ENCODE measurements around the gene SLCO1C1. TPM values are rescaled to one million over a fixed set of nuclear protein-coding genes. Genes with fewer than 3 reads are reported as not detected.

The SLCO1C1 gene
- total RNA-seq, 4 donors from 2014 or later: not detected

DNA sequence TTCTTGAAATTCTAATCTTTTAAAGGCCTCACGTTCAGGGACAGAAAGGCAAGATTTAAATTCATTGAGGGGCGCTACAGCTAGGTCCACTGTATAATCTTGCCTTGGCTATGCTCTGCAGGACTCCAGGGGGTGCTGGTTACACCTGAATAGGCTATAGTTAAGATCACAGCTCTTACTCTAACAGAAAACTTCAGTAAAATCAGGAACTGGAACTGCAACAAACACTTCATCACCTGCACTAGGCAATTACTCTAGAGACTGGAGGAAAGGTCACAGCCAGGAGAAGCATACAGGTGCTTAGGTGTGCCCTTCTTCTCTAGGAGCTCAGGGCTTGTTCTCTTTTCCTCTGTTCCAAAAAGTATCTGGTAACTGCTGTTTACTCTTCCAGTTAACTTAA lies 20.9 kb downstream of the SLCO1C1 start:
- H3K27ac ChIP-seq: no peak overlapping the region
- H3K27me3 ChIP-seq: no peaks in the 10 kb centered on the region
- in situ Hi-C loops (cut with MboI; ENCODE audit: low sequenced_read_pairs in 4 of 4): no loop called here
- H3K4me3 ChIP-seq: no peak overlapping the region
- ATAC-seq (no peak), DNase-seq (no peak)
- TF ChIP-seq, protein P1, sequence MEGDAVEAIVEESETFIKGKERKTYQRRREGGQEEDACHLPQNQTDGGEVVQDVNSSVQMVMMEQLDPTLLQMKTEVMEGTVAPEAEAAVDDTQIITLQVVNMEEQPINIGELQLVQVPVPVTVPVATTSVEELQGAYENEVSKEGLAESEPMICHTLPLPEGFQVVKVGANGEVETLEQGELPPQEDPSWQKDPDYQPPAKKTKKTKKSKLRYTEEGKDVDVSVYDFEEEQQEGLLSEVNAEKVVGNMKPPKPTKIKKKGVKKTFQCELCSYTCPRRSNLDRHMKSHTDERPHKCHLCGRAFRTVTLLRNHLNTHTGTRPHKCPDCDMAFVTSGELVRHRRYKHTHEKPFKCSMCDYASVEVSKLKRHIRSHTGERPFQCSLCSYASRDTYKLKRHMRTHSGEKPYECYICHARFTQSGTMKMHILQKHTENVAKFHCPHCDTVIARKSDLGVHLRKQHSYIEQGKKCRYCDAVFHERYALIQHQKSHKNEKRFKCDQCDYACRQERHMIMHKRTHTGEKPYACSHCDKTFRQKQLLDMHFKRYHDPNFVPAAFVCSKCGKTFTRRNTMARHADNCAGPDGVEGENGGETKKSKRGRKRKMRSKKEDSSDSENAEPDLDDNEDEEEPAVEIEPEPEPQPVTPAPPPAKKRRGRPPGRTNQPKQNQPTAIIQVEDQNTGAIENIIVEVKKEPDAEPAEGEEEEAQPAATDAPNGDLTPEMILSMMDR (IDR thresholded peaks at IDR 0.05 in 4 of 5, conservative IDR thresholded peaks at IDR 0.05 in 1 of 5): no peak
- no peak for TF ChIP-seq POLR2A (IDR thresholded peaks at IDR 0.05)
- H3K4me1 ChIP-seq: no peaks in the 10 kb centered on the region
- H3K9me3 ChIP-seq: no peaks in the 10 kb centered on the region
- intact Hi-C loops (cut with DNase I; ENCODE audit: low total_unique reads): no loop called here
- H3K36me3 ChIP-seq: no peaks in the 10 kb centered on the region

DNA sequence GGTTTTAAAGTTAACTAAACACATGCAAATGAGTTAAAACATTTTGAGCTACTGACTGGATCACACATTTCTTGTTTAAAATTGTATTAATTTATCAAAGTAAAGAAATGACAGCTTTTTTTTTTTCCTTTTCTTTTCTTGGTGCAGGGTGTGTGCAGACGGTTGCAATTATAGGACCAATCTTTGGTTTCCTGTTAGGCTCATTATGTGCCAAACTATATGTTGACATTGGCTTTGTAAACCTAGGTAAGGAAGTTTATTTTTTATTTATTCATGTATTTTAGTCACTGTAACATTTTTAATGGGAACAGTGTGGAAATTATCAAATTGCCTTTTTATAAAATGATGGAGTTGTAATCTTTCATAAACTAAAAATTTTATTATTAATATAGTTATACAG lies 21.9 kb downstream of the SLCO1C1 start:
- Histone ChIP-seq H3K27me3 (no peaks in the 10 kb centered on the region), H3K9me3 (no peaks in the 10 kb centered on the region), H3K36me3 (no peaks in the 10 kb centered on the region), H3K27ac (no peak overlapping the region), H3K4me3 (no peak overlapping the region), H3K4me1 (no peaks in the 10 kb centered on the region)
- no peak for TF ChIP-seq POLR2A (IDR thresholded peaks at IDR 0.05)
- TF ChIP-seq, protein P1 (IDR thresholded peaks at IDR 0.05 in 4 of 5, conservative IDR thresholded peaks at IDR 0.05 in 1 of 5): no peak
- intact Hi-C loops (cut with DNase I; ENCODE audit: low total_unique reads) (no loop called here), in situ Hi-C loops (cut with MboI; ENCODE audit: low sequenced_read_pairs in 4 of 4) (no loop called here)
- DNase-seq (no peak), ATAC-seq (no peak)

DNA sequence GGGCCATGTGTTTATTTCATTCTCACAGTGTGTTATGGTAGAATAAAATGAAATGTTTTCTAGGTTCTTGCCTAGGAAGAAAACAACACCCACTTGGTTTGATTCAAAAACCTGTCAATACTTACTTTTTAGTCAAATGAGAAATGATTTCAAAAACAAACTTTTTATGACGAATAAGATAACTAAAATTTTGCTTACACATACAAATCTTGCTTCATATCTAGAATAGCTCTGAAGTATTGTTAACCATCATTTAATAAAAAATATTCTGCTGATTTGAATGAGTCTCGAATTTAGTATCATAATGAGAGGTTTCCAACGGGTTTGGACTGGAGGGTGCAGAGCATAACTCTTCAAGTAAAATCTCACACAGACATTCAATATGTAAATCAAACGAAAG lies 23.2 kb downstream of the SLCO1C1 start:
- in situ Hi-C loops (cut with MboI; ENCODE audit: low sequenced_read_pairs in 4 of 4): no loop called here
- H3K9me3 ChIP-seq: no peaks in the 10 kb centered on the region
- ATAC-seq (no peak), DNase-seq (no peak)
- H3K27me3 ChIP-seq: no peaks in the 10 kb centered on the region
- H3K27ac ChIP-seq: no peak overlapping the region
- no peak overlapping the region for H3K4me3 ChIP-seq
- no peaks in the 10 kb centered on the region for H3K36me3 ChIP-seq
- no peak for TF ChIP-seq POLR2A (IDR thresholded peaks at IDR 0.05)
- TF ChIP-seq, protein P1 (IDR thresholded peaks at IDR 0.05 in 4 of 5, conservative IDR thresholded peaks at IDR 0.05 in 1 of 5): no peak
- H3K4me1 ChIP-seq: no peaks in the 10 kb centered on the region
- intact Hi-C loops (cut with DNase I; ENCODE audit: low total_unique reads): no loop called here

DNA sequence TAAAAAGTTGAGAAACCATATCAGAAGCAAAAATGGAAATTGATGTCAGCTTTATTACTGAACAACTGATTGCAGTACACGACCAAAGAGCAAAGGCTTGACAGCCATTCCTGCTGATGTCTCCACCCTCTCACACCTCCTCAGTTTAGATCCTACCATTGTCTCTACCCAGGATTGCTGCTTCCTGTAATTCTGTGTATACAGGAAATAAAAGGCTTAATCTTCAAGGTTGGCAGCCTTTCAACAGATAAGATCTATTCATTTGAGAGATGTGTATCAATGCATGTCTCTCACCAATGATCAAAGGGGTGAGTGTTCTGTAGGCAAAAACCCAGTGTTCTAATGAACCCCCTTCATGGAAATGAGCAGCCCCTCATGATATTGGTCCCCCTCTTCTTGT lies 27.0 kb downstream of the SLCO1C1 start:
- Histone ChIP-seq H3K9me3 (no peaks in the 10 kb centered on the region), H3K27me3 (no peaks in the 10 kb centered on the region), H3K4me1 (no peaks in the 10 kb centered on the region), H3K36me3 (no peaks in the 10 kb centered on the region), H3K27ac (no peak overlapping the region), H3K4me3 (no peak overlapping the region)
- no peak for DNase-seq
- intact Hi-C loops (cut with DNase I; ENCODE audit: low total_unique reads) (no loop called here), in situ Hi-C loops (cut with MboI; ENCODE audit: low sequenced_read_pairs in 4 of 4) (no loop called here)
- TF ChIP-seq, protein P1 (IDR thresholded peaks at IDR 0.05 in 4 of 5, conservative IDR thresholded peaks at IDR 0.05 in 1 of 5): no peak
- TF ChIP-seq POLR2A (IDR thresholded peaks at IDR 0.05): no peak
- no peak for ATAC-seq

DNA sequence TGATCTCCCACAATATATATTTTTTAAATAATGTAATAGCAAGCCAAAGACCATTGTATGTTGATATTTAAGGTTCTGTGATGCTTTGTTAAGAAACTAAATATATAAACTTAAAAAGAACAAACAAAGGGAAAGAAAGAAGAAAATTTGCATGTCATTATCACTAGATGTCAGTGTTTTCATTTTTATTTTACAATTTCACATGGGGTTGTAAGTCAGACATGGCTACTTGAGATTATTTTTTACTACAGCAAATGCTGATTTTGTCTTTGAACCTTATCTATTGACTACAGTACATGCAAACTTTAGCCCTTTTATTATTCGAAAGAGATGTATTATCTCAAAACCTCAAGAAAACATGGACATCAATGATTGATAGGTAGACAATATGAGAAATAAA lies 36.1 kb downstream of the SLCO1C1 start:
- in situ Hi-C loops (cut with MboI; ENCODE audit: low sequenced_read_pairs in 4 of 4): no loop called here
- Histone ChIP-seq H3K27me3 (no peaks in the 10 kb centered on the region), H3K4me1 (no peaks in the 10 kb centered on the region), H3K4me3 (no peak overlapping the region), H3K36me3 (no peaks in the 10 kb centered on the region), H3K27ac (no peak overlapping the region), H3K9me3 (no peaks in the 10 kb centered on the region)
- TF ChIP-seq, protein P1 (IDR thresholded peaks at IDR 0.05 in 4 of 5, conservative IDR thresholded peaks at IDR 0.05 in 1 of 5): no peak
- TF ChIP-seq POLR2A (IDR thresholded peaks at IDR 0.05): no peak
- DNase-seq: no peak
- intact Hi-C loops (cut with DNase I; ENCODE audit: low total_unique reads): no loop called here
- ATAC-seq: no peak

Data from gastrocnemius medialis (tissue), 4 donors.